ENCODE results near the gene FGD1.

The FGD1 gene

DNA sequence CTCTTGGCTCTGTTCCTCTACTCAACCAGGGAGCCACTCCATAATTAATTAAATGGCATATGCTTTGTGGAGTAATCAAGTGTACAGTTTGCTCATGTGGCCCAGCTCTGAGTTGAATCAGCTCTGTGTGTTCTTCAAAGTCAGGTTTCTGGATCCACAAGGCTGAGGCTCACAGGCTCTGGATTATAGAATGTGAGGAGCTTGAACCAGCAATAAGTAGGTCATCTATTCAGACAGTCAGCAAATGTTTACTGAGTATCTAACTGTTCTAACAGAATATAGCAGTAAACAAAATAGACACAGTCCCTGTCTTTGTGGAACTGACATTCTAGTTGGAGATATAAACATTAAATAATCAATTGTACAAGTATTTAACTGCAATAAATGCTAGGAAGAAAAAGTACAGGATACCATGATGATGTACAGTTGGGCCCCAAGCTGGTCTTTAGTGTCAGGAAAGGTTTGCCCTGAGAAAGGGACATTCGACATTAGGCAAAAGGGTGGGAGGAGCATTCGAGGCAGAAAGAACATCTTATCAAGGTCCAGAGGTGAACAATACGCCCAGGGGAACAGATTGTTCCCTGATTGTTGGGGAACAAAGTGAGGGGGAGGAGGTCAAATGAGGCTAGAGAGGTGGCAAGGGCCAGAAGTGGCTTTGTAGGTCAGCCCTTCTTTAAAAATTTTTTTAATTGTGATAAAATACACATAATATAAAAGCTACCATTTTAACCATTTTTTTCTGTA is 76.3 kb downstream of the FGD1 start:
- Mint-ChIP-seq H3K4me3 (no peak overlapping the region), H3K36me3 (ENCODE audit: low read depth) (no peaks in the 10 kb centered on the region), H3K9me3 (peaks cover 24% of the 10 kb centered on the region), H3K27ac (no peak overlapping the region), H3K4me1 (peaks cover 9% of the 10 kb centered on the region), H3K27me3 (ENCODE audit: low read depth) (peaks cover 3% of the 10 kb centered on the region)
- TF ChIP-seq, protein P1, sequence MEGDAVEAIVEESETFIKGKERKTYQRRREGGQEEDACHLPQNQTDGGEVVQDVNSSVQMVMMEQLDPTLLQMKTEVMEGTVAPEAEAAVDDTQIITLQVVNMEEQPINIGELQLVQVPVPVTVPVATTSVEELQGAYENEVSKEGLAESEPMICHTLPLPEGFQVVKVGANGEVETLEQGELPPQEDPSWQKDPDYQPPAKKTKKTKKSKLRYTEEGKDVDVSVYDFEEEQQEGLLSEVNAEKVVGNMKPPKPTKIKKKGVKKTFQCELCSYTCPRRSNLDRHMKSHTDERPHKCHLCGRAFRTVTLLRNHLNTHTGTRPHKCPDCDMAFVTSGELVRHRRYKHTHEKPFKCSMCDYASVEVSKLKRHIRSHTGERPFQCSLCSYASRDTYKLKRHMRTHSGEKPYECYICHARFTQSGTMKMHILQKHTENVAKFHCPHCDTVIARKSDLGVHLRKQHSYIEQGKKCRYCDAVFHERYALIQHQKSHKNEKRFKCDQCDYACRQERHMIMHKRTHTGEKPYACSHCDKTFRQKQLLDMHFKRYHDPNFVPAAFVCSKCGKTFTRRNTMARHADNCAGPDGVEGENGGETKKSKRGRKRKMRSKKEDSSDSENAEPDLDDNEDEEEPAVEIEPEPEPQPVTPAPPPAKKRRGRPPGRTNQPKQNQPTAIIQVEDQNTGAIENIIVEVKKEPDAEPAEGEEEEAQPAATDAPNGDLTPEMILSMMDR (IDR thresholded peaks at IDR 0.05; ENCODE audit: unreplicated experiment in 3 of 3) = no peak

DNA sequence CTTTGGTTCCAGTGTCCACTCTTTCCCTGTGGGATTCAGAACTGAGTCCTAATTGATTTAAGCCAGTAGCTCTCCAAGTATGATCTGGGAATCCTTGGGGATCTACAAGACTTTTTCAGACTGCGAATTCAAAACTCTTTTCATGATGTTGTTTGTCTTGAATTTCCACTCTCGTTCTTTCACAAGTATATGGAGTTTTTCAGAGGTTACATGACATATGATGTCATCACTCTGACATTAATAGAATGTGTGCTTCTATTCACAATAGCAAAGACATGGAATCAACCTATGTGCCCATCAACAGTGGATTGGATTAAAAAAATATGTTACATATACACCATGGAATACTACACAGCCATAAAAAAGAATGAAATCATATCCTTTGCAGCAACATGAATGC is 79.1 kb downstream of the FGD1 start:
- no peak overlapping the region for H3K4me3 Mint-ChIP-seq
- H3K27me3 Mint-ChIP-seq (ENCODE audit: low read depth) = peaks cover 3% of the 10 kb centered on the region
- H3K9me3 Mint-ChIP-seq = peaks cover 24% of the 10 kb centered on the region
- peaks cover 14% of the 10 kb centered on the region for H3K4me1 Mint-ChIP-seq
- H3K36me3 Mint-ChIP-seq (ENCODE audit: low read depth) = no peaks in the 10 kb centered on the region
- TF ChIP-seq, protein P1 (IDR thresholded peaks at IDR 0.05; ENCODE audit: unreplicated experiment in 3 of 3) = no peak
- peak overlapping the region in 1 of 3 experiments; percentile 63 for H3K27ac Mint-ChIP-seq

DNA sequence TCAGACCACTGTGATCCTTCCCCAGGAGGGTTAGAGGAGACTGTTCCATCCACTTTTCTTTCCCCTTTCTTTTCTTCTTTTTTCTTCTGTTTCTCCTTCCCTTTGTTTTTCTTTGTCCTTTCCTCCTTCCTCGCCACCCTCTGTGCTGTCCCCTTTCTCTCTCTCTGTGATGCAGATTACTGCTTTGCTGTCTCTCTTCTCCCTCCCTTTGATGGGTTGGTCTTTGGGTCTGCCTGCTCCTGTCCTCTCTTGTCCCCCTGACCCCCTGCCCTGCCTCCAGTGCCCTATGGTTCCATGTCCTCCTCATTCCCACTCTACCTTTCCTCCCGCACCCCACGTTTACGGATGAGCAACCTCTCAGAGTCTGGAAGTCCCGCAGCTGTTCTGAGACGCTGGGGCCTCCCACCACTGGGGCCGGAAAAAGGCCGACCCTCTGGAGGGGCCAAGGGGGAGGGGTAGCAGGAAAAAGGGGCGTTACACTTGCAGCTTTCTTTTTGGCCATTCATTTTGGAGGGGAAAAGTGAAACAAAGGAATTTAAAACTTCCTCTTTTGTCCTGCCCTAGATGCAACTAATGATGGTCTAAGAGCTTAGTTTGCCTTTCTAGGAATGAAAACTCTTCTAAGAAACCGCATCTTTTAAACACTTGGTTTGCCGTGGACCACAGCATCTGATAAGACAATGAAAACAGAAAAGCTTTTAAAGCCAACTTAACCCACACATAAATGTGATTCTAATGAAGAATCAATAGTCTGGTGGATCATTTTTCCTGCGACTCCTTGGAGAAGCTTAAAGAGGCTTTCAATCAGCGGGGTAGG is 80.3 kb downstream of the FGD1 start:
- Mint-ChIP-seq H3K4me1 (peaks cover 14% of the 10 kb centered on the region), H3K27me3 (ENCODE audit: low read depth) (peaks cover 3% of the 10 kb centered on the region), H3K9me3 (peaks cover 24% of the 10 kb centered on the region), H3K27ac (peak overlapping the region; percentile 82 to 96 (median 90)), H3K4me3 (peak overlapping the region; percentile 39 to 72 (median 70)), H3K36me3 (ENCODE audit: low read depth) (no peaks in the 10 kb centered on the region)
- TF ChIP-seq, protein P1 (IDR thresholded peaks at IDR 0.05; ENCODE audit: unreplicated experiment in 3 of 3) = no peak

DNA sequence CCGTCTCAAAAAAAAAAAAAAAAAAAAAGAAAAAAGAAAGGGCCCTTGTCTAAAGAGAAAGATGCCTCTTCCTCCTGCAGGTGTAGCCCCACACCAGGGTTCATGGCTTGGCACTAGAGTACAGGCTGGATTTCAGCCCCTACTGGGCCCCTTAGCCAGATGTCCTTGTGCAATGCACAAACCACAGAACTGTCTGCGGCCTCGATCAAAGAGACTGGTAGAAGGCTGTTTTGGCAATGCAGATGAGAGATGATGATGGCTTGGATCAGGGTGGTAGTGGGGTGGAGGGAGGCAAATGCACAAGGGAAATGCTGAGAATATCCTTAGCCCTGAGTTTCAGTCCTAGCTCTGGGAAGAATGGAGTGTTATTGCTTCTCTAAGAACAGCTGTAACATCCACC is 82.3 kb downstream of the FGD1 start:
- Mint-ChIP-seq H3K9me3 (peaks cover 21% of the 10 kb centered on the region), H3K4me3 (no peak overlapping the region), H3K36me3 (ENCODE audit: low read depth) (no peaks in the 10 kb centered on the region), H3K27me3 (ENCODE audit: low read depth) (peaks cover 3% of the 10 kb centered on the region), H3K27ac (no peak overlapping the region), H3K4me1 (peaks cover 14% of the 10 kb centered on the region)
- TF ChIP-seq, protein P1 (IDR thresholded peaks at IDR 0.05; ENCODE audit: unreplicated experiment in 3 of 3) = no peak

DNA sequence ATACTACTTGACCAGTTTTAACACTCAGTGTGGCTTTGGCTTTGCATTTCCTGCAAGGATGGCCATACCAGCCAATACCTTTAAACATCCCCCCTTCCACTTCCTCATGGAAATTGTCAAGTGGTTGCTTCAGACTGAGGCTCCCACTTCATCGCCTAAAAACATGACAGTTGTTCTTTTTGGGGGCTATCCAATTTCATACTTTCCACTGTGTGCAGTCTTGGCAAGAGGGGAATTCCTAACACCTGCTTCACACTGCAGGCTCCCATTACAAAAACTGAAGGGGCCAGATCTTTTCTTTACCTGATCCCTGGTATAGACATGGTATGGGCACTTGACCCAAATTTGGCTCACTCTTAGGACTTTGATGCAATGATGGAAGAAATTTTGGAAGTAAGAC is 84.3 kb downstream of the FGD1 start:
- no peaks in the 10 kb centered on the region for H3K36me3 Mint-ChIP-seq (ENCODE audit: low read depth)
- peaks cover 16% of the 10 kb centered on the region for H3K9me3 Mint-ChIP-seq
- peaks cover 14% of the 10 kb centered on the region for H3K4me1 Mint-ChIP-seq
- H3K27ac Mint-ChIP-seq = peak overlapping the region in 1 of 3 experiments; percentile 54
- no peak overlapping the region for H3K4me3 Mint-ChIP-seq
- H3K27me3 Mint-ChIP-seq (ENCODE audit: low read depth) = peaks cover 3% of the 10 kb centered on the region
- TF ChIP-seq, protein P1 (IDR thresholded peaks at IDR 0.05; ENCODE audit: unreplicated experiment in 3 of 3) = no peak

Data from nephron (organoid).